HG03045 (cell line): ENCODE results near the gene C1S.
"Not testable (repeated sequence)": the region's sequence is repeated elsewhere in the genome, so short reads cannot be mapped to it uniquely, and the experiment has no call there.

Experiments
- ATAC-seq: cut with Tn5 transposase; IDR thresholded peaks from one replicate; pipeline ENCODE4 v1.9.1; 2021; ENCODE audit warnings: mild to moderate bottlenecking, moderate library complexity; ENCODE audit not compliant: unreplicated experiment

C1S gene

GRCh38 chr12:7046383-7047105 is 14.0 kb upstream of the C1S start:
- ATAC-seq, result no peak

GRCh38 chr12:7047306-7047705 is 13.2 kb upstream of the C1S start:
- ATAC-seq, result no peak

- ATAC-seq, result not testable (repeated sequence)
Observed at GRCh38 chr12:7049445-7049951, 11.0 kb upstream of the C1S start.

GRCh38 chr12:7049973-7050372 is 10.5 kb upstream of the C1S start:
- ATAC-seq, result not testable (repeated sequence)

- ATAC-seq, result no peak
Observed at GRCh38 chr12:7054925-7055324, 5.6 kb upstream of the C1S start.

GRCh38 chr12:7055736-7056135 is 4.8 kb upstream of the C1S start:
- ATAC-seq, result not testable (repeated sequence)

- ATAC-seq, result no peak
Observed at GRCh38 chr12:7058163-7058845, 2.2 kb upstream of the C1S start.

- ATAC-seq, result no peak
Observed at GRCh38 chr12:7058850-7059395, 1.6 kb upstream of the C1S start.

GRCh38 chr12:7059780-7060179 is 738 bp upstream of the C1S start:
- no peak for ATAC-seq

- ATAC-seq, result no peak
Observed at GRCh38 chr12:7061138-7061537, 620 bp downstream of the C1S start.

GRCh38 chr12:7061596-7061995 is 1.1 kb downstream of the C1S start:
- no peak for ATAC-seq

- ATAC-seq, result no peak
Observed at GRCh38 chr12:7064516-7064915, 4.0 kb downstream of the C1S start.

- ATAC-seq, result no peak
Observed at GRCh38 chr12:7065073-7065623, 4.6 kb downstream of the C1S start.

GRCh38 chr12:7066596-7066995 is 6.1 kb downstream of the C1S start:
- no peak for ATAC-seq

- ATAC-seq, result no peak
Observed at GRCh38 chr12:7067096-7067495, 6.6 kb downstream of the C1S start.

GRCh38 chr12:7068240-7068993 is 7.9 kb downstream of the C1S start:
- ATAC-seq, result no peak

GRCh38 chr12:7068994-7069346 is 8.5 kb downstream of the C1S start:
- no peak for ATAC-seq

- ATAC-seq, result no peak
Observed at GRCh38 chr12:7069386-7069785, 8.9 kb downstream of the C1S start.

GRCh38 chr12:7072035-7072434 is 11.5 kb downstream of the C1S start:
- ATAC-seq, result no peak

- no peak for ATAC-seq
Observed at GRCh38 chr12:7072554-7072953, 12.0 kb downstream of the C1S start.

- ATAC-seq, result no peak
Observed at GRCh38 chr12:7073946-7074345, 13.4 kb downstream of the C1S start.
